GM06990 (cell line): ENCODE data around the gene FRMD6.

Experiments used
- DNase-seq: peaks from one replicate; pipeline ENCODE4 v3.0.0-alpha.2; 2011; ENCODE audit not compliant: insufficient read length; ENCODE audit errors: extremely low read depth
- H3K27me3 ChIP-seq: replicated peaks from 2 replicates; pipeline ENCODE4 v1.6.0; 2011; ENCODE audit warnings: low read length; ENCODE audit not compliant: control insufficient read depth, insufficient read depth
- H3K36me3 ChIP-seq: 2 replicates; pipeline ENCODE4 v1.5.1; 2011; ENCODE audit warnings: low read length; ENCODE audit not compliant: control insufficient read depth, insufficient read depth
- H3K4me3 ChIP-seq: replicated peaks from 2 replicates; pipeline ENCODE4 v1.5.1; 2011; ENCODE audit warnings: low read depth, mild to moderate bottlenecking, control low read depth, low read length
- CTCF ChIP-seq: IDR thresholded peaks from 2 replicates; pipeline ENCODE4 v1.5.1; 2011; ENCODE audit warnings: low read length, control low read depth, mild to moderate bottlenecking, inconsistent platforms; ENCODE audit not compliant: insufficient read depth, poor library complexity, severe bottlenecking

Gene FRMD6

GRCh38 chr14:51651388-51652167 lies at the start of gene FRMD6:
FRMD6 (plus strand) TSS chr14:51651910; CDS start chr14:51689837, 37,927 bp downstream.
- peak; percentile 52 for TF ChIP-seq CTCF
- H3K4me3 ChIP-seq, result peak within 1 kb of the TSS; percentile 87
- peak; percentile 90 for DNase-seq

GRCh38 chr14:51602310-51602709 lies 49.4 kb upstream of the FRMD6 start:
- DNase-seq, result no peak
- no peaks in the 10 kb centered on the region for H3K27me3 ChIP-seq
- TF ChIP-seq CTCF, result no peak
- H3K36me3 ChIP-seq, result no peaks in the 10 kb centered on the region
- no peak overlapping the region for H3K4me3 ChIP-seq

More at GRCh38 chr14:51651388-51652167, at the start of gene FRMD6:
- Histone ChIP-seq H3K36me3 (no peaks in the 10 kb centered on the region), H3K27me3 (no peaks in the 10 kb centered on the region)

GRCh38 chr14:51603495-51603894 lies 48.2 kb upstream of the FRMD6 start:
- TF ChIP-seq CTCF, result no peak
- Histone ChIP-seq H3K4me3 (no peak overlapping the region), H3K36me3 (no peaks in the 10 kb centered on the region), H3K27me3 (no peaks in the 10 kb centered on the region)
- no peak for DNase-seq

- Histone ChIP-seq H3K27me3 (no peaks in the 10 kb centered on the region), H3K36me3 (no peaks in the 10 kb centered on the region), H3K4me3 (no peak overlapping the region)
- TF ChIP-seq CTCF, result no peak
- no peak for DNase-seq
Measured at GRCh38 chr14:51604073-51604472, 47.6 kb upstream of the FRMD6 start.

- DNase-seq, result no peak
- Histone ChIP-seq H3K4me3 (no peak overlapping the region), H3K36me3 (no peaks in the 10 kb centered on the region), H3K27me3 (no peaks in the 10 kb centered on the region)
- TF ChIP-seq CTCF, result no peak
Measured at GRCh38 chr14:51605575-51605974, 46.1 kb upstream of the FRMD6 start.

GRCh38 chr14:51607711-51608110 lies 44.0 kb upstream of the FRMD6 start:
- no peak for TF ChIP-seq CTCF
- Histone ChIP-seq H3K36me3 (no peaks in the 10 kb centered on the region), H3K4me3 (no peak overlapping the region), H3K27me3 (no peaks in the 10 kb centered on the region)
- DNase-seq, result no peak
